Activated CD4-positive, CD25-positive, alpha-beta regulatory T cell treated with anti-CD3 and anti-CD28 coated beads, Interleukin-2, amount 50 U/mL, for 16 hours (primary cell): ENCODE measurements around the gene FGF21.

ENCODE experiments used
- DNase-seq: peaks from one replicate; pipeline ENCODE4 v3.0.0-alpha.2; 2020; ENCODE audit warnings: low read depth, low spot score

Gene FGF21

GRCh38 chr19:48728911-48729664, 26.2 kb upstream of the FGF21 start:
- no peak for DNase-seq

GRCh38 chr19:48731452-48731851, 23.9 kb upstream of the FGF21 start:
- DNase-seq: no peak

GRCh38 chr19:48734625-48735024, 20.7 kb upstream of the FGF21 start:
- no peak for DNase-seq

- DNase-seq: no peak
Measured at GRCh38 chr19:48735031-48735615, 20.2 kb upstream of the FGF21 start.

- DNase-seq: no peak
Measured at GRCh38 chr19:48737360-48737998, 17.8 kb upstream of the FGF21 start.

- peak; percentile 79 for DNase-seq
Measured at GRCh38 chr19:48738557-48739403, 16.5 kb upstream of the FGF21 start.

GRCh38 chr19:48739404-48740163, 15.7 kb upstream of the FGF21 start:
- DNase-seq: no peak

GRCh38 chr19:48740164-48740972, 15.0 kb upstream of the FGF21 start, which contains the start of gene RASIP1:
Gene RASIP1 (minus strand): TSS chr19:48740610. CDS start chr19:48740282, 328 bp downstream.
- DNase-seq: no peak

GRCh38 chr19:48741129-48741999, 14.0 kb upstream of the FGF21 start:
- DNase-seq: no peak

GRCh38 chr19:48742096-48742495, 13.2 kb upstream of the FGF21 start:
- no peak for DNase-seq

- no peak for DNase-seq
Measured at GRCh38 chr19:48745208-48745995, 9.9 kb upstream of the FGF21 start.

- DNase-seq: no peak
Measured at GRCh38 chr19:48746110-48746509, 9.2 kb upstream of the FGF21 start.

- peak; percentile 25 for DNase-seq
Measured at GRCh38 chr19:48746738-48747575, 8.4 kb upstream of the FGF21 start, which contains the start of gene IZUMO1. Gene IZUMO1 (minus strand): TSS chr19:48746909. CDS start chr19:48745859, 1,050 bp downstream.

- DNase-seq: no peak
Measured at GRCh38 chr19:48749571-48750198, 5.6 kb upstream of the FGF21 start.

- DNase-seq: no peak
Measured at GRCh38 chr19:48750351-48750750, 5.0 kb upstream of the FGF21 start.

GRCh38 chr19:48750771-48751504, 4.4 kb upstream of the FGF21 start:
- DNase-seq: no peak
